SK-N-SH treated with all-trans-retinoic acid at 6 μM for 48 hours (cell line): Measurements from ENCODE around the gene GGT7.

ENCODE experiments used
- ATAC-seq: fragments of 200-7000 bp; cut with Tn5 transposase; 3 replicates; pipeline ENCODE4 v1.9.1; 2020; ENCODE audit warnings: mild to moderate bottlenecking, moderate library complexity
- ARNTL ChIP-seq: fragments of 450-650 bp; formaldehyde crosslinking; IDR thresholded peaks from 2 replicates; pipeline ENCODE4 v1.5.0; 2020; ENCODE audit warnings: low read depth, mild to moderate bottlenecking, moderate library complexity, borderline replicate concordance
- BACH2 ChIP-seq: fragments of 250-450 bp; sonication (Bioruptor Pico); IDR thresholded peaks from 2 replicates; pipeline ENCODE4 v1.9.0; 2021; ENCODE audit warnings: mild to moderate bottlenecking, borderline replicate concordance
- CSDC2 ChIP-seq: fragments of 250-450 bp; sonication (Bioruptor Pico); IDR thresholded peaks from 2 replicates; pipeline ENCODE4 v1.5.0; 2020; ENCODE audit warnings: mild to moderate bottlenecking, moderate library complexity
- ISL1 ChIP-seq: fragments of 250-450 bp; sonication (Bioruptor Pico); IDR thresholded peaks from 2 replicates; pipeline ENCODE4 v2.1.2; 2022; ENCODE audit warnings: mild to moderate bottlenecking, moderate library complexity
- OSR1 ChIP-seq: fragments of 250-450 bp; sonication (Bioruptor Pico); IDR thresholded peaks from 2 replicates; pipeline ENCODE4 v1.8.0; 2022; ENCODE audit warnings: moderate library complexity, mild to moderate bottlenecking, inconsistent platforms
- PPARA ChIP-seq: fragments of 250-450 bp; sonication (Bioruptor Pico); IDR thresholded peaks from 2 replicates; pipeline ENCODE4 v1.5.0; 2020; ENCODE audit warnings: mild to moderate bottlenecking, borderline replicate concordance
- RARB ChIP-seq: fragments of 250-450 bp; sonication (Bioruptor Pico); IDR thresholded peaks from 2 replicates; pipeline ENCODE4 v1.8.0; 2021; ENCODE audit warnings: mild to moderate bottlenecking, moderate library complexity
- SNAI2 ChIP-seq: fragments of 250-450 bp; sonication (Bioruptor Pico); IDR thresholded peaks from 2 replicates; pipeline ENCODE4 v1.5.0; 2020; ENCODE audit warnings: mild to moderate bottlenecking, moderate library complexity
- TOX ChIP-seq: fragments of 250-450 bp; sonication (Bioruptor Pico); IDR thresholded peaks from 2 replicates; pipeline ENCODE4 v1.8.0; 2021; ENCODE audit warnings: mild to moderate bottlenecking, moderate library complexity, borderline replicate concordance
- ZC3H10 ChIP-seq: fragments of 250-450 bp; sonication (Bioruptor Pico); IDR thresholded peaks from 2 replicates; pipeline ENCODE4 v1.5.1; 2021; ENCODE audit warnings: mild to moderate bottlenecking, moderate library complexity
- ZFP3 ChIP-seq: fragments of 250-450 bp; sonication (Bioruptor Pico); IDR thresholded peaks from 2 replicates; pipeline ENCODE4 v1.5.0; 2020; ENCODE audit warnings: mild to moderate bottlenecking, moderate library complexity
- ZFP30 ChIP-seq: fragments of 450-650 bp; formaldehyde crosslinking; IDR thresholded peaks from 2 replicates; pipeline ENCODE4 v1.5.0; 2022; ENCODE audit warnings: mild to moderate bottlenecking, moderate library complexity
- ZNF565 ChIP-seq: fragments of 450-650 bp; formaldehyde crosslinking; conservative IDR thresholded peaks from 2 replicates; pipeline ENCODE4 v1.5.0; 2020; ENCODE audit warnings: low read depth, mild to moderate bottlenecking, moderate library complexity
- ZNF70 ChIP-seq: fragments of 450-650 bp; formaldehyde crosslinking; IDR thresholded peaks from 2 replicates; pipeline ENCODE4 v1.5.0; 2020; ENCODE audit warnings: mild to moderate bottlenecking, moderate library complexity
- ZNF8 ChIP-seq: fragments of 450-650 bp; formaldehyde crosslinking; IDR thresholded peaks from 2 replicates; pipeline ENCODE4 v1.5.0; 2020; ENCODE audit warnings: mild to moderate bottlenecking, moderate library complexity
- TF ChIP-seq, protein P1 (sequence below): fragments of 250-450 bp; sonication (Bioruptor Pico); IDR thresholded peaks from 2 replicates; pipeline ENCODE4 v1.8.0; 2021; ENCODE audit warnings: low read depth, mild to moderate bottlenecking, moderate library complexity, borderline replicate concordance
- TF ChIP-seq, protein P2 (sequence below): fragments of 250-450 bp; sonication (Bioruptor Pico); IDR thresholded peaks from 2 replicates; pipeline ENCODE4 v1.5.0; 2020; ENCODE audit warnings: mild to moderate bottlenecking, moderate library complexity
- TF ChIP-seq, protein P3 (sequence below): fragments of 250-450 bp; sonication (Bioruptor Pico); IDR thresholded peaks from 2 replicates; pipeline ENCODE4 v1.5.1; 2020; ENCODE audit warnings: low read depth, mild to moderate bottlenecking, moderate library complexity
- TF ChIP-seq, protein P4 (sequence below): fragments of 250-450 bp; sonication (Bioruptor Pico); IDR thresholded peaks from 2 replicates; pipeline ENCODE4 v1.5.1; 2021; ENCODE audit warnings: mild to moderate bottlenecking, moderate library complexity
- TF ChIP-seq, protein P5 (sequence below): fragments of 250-450 bp; sonication (Bioruptor Pico); IDR thresholded peaks from 2 replicates; pipeline ENCODE4 v1.8.0; 2020; ENCODE audit warnings: mild to moderate bottlenecking, moderate library complexity, borderline replicate concordance

GGT7 gene

DNA sequence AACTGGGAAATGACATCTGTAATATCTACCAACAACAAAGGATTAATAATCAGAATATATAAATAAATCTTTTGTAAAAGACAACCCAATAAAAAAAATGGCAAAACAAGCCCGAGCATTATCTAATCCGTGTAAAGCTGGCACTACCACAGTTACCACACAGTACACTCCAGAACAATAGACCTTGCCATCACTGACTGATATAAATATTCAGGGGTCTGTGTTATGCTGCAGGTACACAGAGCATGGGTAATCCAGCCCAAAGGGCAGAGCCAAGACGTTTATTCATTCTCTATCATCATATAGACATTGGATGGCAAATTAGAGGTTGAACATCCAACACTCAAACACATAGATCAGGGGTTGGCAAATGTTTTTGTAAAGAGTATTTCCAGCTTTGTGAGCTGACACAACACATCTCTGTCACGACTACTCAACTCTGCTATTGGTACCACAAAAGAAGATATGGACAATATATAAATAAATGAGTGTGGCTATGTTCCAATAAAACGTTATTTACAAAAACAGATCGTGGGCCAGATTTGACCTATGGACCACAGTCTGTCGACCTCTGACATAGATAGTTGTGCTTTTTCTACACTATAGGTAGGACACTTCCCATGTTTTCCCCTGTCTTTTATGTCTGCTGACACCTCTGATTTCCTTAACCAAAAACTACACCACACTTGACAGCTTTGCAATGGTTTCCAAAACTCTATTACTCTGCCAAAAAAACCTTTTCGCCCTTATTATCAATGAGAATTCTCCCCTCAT, 51.7 kb downstream of the GGT7 start:
- no peak for TF ChIP-seq TOX (CRISPR knock-in tag)
- no peak for TF ChIP-seq BACH2
- no peak for TF ChIP-seq OSR1
- TF ChIP-seq, protein P1, sequence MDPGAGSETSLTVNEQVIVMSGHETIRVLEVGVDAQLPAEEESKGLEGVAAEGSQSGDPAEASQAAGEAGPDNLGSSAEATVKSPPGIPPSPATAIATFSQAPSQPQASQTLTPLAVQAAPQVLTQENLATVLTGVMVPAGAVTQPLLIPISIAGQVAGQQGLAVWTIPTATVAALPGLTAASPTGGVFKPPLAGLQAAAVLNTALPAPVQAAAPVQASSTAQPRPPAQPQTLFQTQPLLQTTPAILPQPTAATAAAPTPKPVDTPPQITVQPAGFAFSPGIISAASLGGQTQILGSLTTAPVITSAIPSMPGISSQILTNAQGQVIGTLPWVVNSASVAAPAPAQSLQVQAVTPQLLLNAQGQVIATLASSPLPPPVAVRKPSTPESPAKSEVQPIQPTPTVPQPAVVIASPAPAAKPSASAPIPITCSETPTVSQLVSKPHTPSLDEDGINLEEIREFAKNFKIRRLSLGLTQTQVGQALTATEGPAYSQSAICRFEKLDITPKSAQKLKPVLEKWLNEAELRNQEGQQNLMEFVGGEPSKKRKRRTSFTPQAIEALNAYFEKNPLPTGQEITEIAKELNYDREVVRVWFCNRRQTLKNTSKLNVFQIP (CRISPR knock-in tag), result no peak
- TF ChIP-seq RARB (CRISPR knock-in tag), result no peak
- ATAC-seq, result no peak

DNA sequence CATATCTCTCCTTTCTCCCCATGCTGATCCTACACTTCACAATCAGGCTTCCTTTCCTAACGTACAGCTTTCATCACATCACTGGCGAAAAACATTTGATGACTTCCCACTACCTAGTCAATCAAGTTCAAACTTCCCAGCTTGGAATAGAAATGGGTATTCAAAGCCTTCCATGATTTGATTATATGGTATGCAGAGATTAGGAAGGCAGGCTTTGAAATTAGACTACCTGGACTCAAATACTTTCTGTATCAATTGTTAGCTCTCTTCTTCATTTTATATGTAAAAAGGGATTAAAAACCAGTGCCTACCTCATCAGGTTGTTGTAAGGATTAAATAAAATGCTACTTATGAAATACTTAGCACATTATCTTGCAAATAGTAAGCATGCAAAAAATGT, 54.9 kb downstream of the GGT7 start:
- TF ChIP-seq, protein P2, sequence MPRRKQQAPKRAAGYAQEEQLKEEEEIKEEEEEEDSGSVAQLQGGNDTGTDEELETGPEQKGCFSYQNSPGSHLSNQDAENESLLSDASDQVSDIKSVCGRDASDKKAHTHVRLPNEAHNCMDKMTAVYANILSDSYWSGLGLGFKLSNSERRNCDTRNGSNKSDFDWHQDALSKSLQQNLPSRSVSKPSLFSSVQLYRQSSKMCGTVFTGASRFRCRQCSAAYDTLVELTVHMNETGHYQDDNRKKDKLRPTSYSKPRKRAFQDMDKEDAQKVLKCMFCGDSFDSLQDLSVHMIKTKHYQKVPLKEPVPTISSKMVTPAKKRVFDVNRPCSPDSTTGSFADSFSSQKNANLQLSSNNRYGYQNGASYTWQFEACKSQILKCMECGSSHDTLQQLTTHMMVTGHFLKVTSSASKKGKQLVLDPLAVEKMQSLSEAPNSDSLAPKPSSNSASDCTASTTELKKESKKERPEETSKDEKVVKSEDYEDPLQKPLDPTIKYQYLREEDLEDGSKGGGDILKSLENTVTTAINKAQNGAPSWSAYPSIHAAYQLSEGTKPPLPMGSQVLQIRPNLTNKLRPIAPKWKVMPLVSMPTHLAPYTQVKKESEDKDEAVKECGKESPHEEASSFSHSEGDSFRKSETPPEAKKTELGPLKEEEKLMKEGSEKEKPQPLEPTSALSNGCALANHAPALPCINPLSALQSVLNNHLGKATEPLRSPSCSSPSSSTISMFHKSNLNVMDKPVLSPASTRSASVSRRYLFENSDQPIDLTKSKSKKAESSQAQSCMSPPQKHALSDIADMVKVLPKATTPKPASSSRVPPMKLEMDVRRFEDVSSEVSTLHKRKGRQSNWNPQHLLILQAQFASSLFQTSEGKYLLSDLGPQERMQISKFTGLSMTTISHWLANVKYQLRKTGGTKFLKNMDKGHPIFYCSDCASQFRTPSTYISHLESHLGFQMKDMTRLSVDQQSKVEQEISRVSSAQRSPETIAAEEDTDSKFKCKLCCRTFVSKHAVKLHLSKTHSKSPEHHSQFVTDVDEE (CRISPR knock-in tag), result no peak
- TF ChIP-seq ZNF565 (CRISPR knock-in tag), result no peak
- no peak for TF ChIP-seq ZFP30 (CRISPR knock-in tag)
- no peak for TF ChIP-seq TOX (CRISPR knock-in tag)
- no peak for TF ChIP-seq ZC3H10 (CRISPR knock-in tag)
- TF ChIP-seq OSR1, result no peak
- no peak for TF ChIP-seq ISL1 (CRISPR knock-in tag)
- TF ChIP-seq BACH2, result no peak
- TF ChIP-seq CSDC2 (CRISPR knock-in tag), result no peak
- no peak for TF ChIP-seq ARNTL (CRISPR knock-in tag)
- no peak for TF ChIP-seq ZNF8
- TF ChIP-seq SNAI2, result no peak
- TF ChIP-seq RARB (CRISPR knock-in tag), result no peak
- no peak for TF ChIP-seq ZFP3 (CRISPR knock-in tag)
- TF ChIP-seq, protein P1 (CRISPR knock-in tag), result no peak
- no peak for TF ChIP-seq PPARA
- TF ChIP-seq, protein P3, sequence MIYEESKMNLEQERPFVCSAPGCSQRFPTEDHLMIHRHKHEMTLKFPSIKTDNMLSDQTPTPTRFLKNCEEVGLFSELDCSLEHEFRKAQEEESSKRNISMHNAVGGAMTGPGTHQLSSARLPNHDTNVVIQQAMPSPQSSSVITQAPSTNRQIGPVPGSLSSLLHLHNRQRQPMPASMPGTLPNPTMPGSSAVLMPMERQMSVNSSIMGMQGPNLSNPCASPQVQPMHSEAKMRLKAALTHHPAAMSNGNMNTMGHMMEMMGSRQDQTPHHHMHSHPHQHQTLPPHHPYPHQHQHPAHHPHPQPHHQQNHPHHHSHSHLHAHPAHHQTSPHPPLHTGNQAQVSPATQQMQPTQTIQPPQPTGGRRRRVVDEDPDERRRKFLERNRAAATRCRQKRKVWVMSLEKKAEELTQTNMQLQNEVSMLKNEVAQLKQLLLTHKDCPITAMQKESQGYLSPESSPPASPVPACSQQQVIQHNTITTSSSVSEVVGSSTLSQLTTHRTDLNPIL, result no peak
- ATAC-seq, result no peak

DNA sequence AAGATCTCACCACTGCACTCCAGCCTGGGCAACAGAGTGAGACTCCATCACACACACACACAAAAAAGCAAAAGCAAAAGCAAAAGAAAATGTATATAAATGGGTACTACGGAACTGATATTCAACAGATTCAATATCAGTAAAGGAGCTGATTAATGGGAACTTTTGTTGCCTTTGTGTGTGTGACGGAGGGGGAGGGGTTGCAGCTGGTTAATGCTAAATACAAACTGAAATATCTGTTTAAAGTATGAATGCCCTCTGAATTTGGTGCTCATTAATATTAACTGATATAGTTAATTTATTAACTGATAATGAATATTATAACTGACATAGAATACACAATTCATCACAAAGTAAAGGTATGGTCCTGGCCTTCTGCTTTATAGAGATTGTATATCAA, 55.6 kb downstream of the GGT7 start:
- ATAC-seq, result no peak
- no peak for TF ChIP-seq ZC3H10 (CRISPR knock-in tag)
- no peak for TF ChIP-seq ZNF8
- TF ChIP-seq ZFP3 (CRISPR knock-in tag), result no peak
- TF ChIP-seq SNAI2, result no peak
- TF ChIP-seq ZNF70 (CRISPR knock-in tag), result no peak
- TF ChIP-seq, protein P4, sequence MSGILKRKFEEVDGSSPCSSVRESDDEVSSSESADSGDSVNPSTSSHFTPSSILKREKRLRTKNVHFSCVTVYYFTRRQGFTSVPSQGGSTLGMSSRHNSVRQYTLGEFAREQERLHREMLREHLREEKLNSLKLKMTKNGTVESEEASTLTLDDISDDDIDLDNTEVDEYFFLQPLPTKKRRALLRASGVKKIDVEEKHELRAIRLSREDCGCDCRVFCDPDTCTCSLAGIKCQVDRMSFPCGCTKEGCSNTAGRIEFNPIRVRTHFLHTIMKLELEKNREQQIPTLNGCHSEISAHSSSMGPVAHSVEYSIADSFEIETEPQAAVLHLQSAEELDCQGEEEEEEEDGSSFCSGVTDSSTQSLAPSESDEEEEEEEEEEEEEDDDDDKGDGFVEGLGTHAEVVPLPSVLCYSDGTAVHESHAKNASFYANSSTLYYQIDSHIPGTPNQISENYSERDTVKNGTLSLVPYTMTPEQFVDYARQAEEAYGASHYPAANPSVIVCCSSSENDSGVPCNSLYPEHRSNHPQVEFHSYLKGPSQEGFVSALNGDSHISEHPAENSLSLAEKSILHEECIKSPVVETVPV (CRISPR knock-in tag), result no peak
- no peak for TF ChIP-seq ISL1 (CRISPR knock-in tag)
- TF ChIP-seq, protein P5, sequence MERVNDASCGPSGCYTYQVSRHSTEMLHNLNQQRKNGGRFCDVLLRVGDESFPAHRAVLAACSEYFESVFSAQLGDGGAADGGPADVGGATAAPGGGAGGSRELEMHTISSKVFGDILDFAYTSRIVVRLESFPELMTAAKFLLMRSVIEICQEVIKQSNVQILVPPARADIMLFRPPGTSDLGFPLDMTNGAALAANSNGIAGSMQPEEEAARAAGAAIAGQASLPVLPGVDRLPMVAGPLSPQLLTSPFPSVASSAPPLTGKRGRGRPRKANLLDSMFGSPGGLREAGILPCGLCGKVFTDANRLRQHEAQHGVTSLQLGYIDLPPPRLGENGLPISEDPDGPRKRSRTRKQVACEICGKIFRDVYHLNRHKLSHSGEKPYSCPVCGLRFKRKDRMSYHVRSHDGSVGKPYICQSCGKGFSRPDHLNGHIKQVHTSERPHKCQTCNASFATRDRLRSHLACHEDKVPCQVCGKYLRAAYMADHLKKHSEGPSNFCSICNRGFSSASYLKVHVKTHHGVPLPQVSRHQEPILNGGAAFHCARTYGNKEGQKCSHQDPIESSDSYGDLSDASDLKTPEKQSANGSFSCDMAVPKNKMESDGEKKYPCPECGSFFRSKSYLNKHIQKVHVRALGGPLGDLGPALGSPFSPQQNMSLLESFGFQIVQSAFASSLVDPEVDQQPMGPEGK, result no peak
- TF ChIP-seq TOX (CRISPR knock-in tag), result no peak
- no peak for TF ChIP-seq BACH2
- no peak for TF ChIP-seq ZFP30 (CRISPR knock-in tag)
- no peak for TF ChIP-seq PPARA
- TF ChIP-seq, protein P2 (CRISPR knock-in tag), result no peak
- no peak for TF ChIP-seq RARB (CRISPR knock-in tag)
- no peak for TF ChIP-seq CSDC2 (CRISPR knock-in tag)
- no peak for TF ChIP-seq ZNF565 (CRISPR knock-in tag)
